GM12878 (cell line): ENCODE results near the gene DDO. TPM values are rescaled to one million over a fixed set of nuclear protein-coding genes. Genes with fewer than 3 reads are reported as not detected.

Experiments used
- ATAC-seq: fragments of 200-7000 bp; cut with Tn5 transposase; 3 replicates; pipeline ENCODE4 v1.9.1; 2020; ENCODE audit warnings: mild to moderate bottlenecking, moderate library complexity
- BruUV-seq: library from RNA; stranded (reverse); fragments of 400-500 nt; replicated peaks from 2 replicates; lab custom pipeline; 2021; lab: Mats Ljungman, UMichigan
- CTCF ChIA-PET: fragments of 300-600 bp; sonication (Branson Sonifier 250); formaldehyde crosslinking; extraction: SDS; loops from one replicate; lab custom pipeline; 2021; ENCODE audit warnings: inconsistent platforms; lab: Yijun Ruan, JAX
- POLR2A ChIA-PET: fragments of 350-600 bp; formaldehyde crosslinking; extraction: SDS; loops from one replicate; lab custom pipeline; 2021; ENCODE audit warnings: inconsistent platforms; lab: Charles Lee
- RAD21 ChIA-PET: fragments of 300-600 bp; sonication (Branson Sonifier 250); formaldehyde crosslinking; loops from one replicate; lab custom pipeline; 2023; ENCODE audit warnings: antibody characterized with exemption; ENCODE audit not compliant: unreplicated experiment; lab: Charles Lee
- SMC1A ChIA-PET: fragments of 300-600 bp; sonication (Branson Sonifier 250); formaldehyde crosslinking; loops from one replicate; lab custom pipeline; 2023; ENCODE audit not compliant: unreplicated experiment, uncharacterized antibody; lab: Charles Lee
- DNase-seq: peaks from one replicate; pipeline ENCODE4 v3.0.0-alpha.2; 2011; ENCODE audit warnings: low read depth, low spot score
- FAIRE-seq: peaks from 3 replicates; lab custom pipeline; 2011; peaks lifted over from hg19 to GRCh38; lab: Jason Lieb, UNC
- H2AFZ ChIP-seq: 2 replicates; pipeline ENCODE4 v1.6.0; 2011; ENCODE audit warnings: low read depth, low read length, control low read depth; ENCODE audit not compliant: control insufficient read depth
- H3K27ac ChIP-seq: 2 replicates; pipeline ENCODE4 v1.5.1; 2011; ENCODE audit warnings: control low read depth; ENCODE audit not compliant: control insufficient read depth, insufficient read depth
- H3K27me3 ChIP-seq, 2 experiments: replicated peaks in 1 of 2; 2 replicates each; pipeline versions ENCODE4 v1.6.0 to v1.6.1; 2011; ENCODE audit warnings: low read length in 1 of 2; ENCODE audit not compliant: control insufficient read depth in 2 of 2, insufficient read depth in 2 of 2
- H3K36me3 ChIP-seq, 2 experiments: 2 replicates each; pipeline ENCODE4 v1.5.1; 2011; ENCODE audit warnings: low read length in 1 of 2; ENCODE audit not compliant: control insufficient read depth in 2 of 2, insufficient read depth in 2 of 2
- H3K4me1 ChIP-seq: 2 replicates; pipeline ENCODE4 v1.6.1; 2011; ENCODE audit warnings: mild to moderate bottlenecking, low read length, moderate library complexity, mixed read lengths; ENCODE audit not compliant: control insufficient read depth, insufficient read depth
- H3K4me2 ChIP-seq: 2 replicates; pipeline ENCODE4 v1.6.0; 2011; ENCODE audit warnings: control low read depth; ENCODE audit not compliant: control insufficient read depth, insufficient read depth
- H3K4me3 ChIP-seq: fragments of 200-600 bp; sonication (generic); 2 replicates; pipeline ENCODE4 v1.5.1; 2016
- H3K79me2 ChIP-seq: 2 replicates; pipeline ENCODE4 v1.6.0; 2011; ENCODE audit warnings: low read length; ENCODE audit not compliant: control insufficient read depth, insufficient read depth
- H3K9ac ChIP-seq: 2 replicates; pipeline ENCODE4 v1.8.0; 2011; ENCODE audit warnings: low read length, control low read depth, mixed read lengths; ENCODE audit not compliant: control insufficient read depth, insufficient read depth
- H3K9me3 ChIP-seq: replicated peaks from 3 replicates; pipeline ENCODE4 v1.5.1; 2011; ENCODE audit warnings: mild to moderate bottlenecking, low read length; ENCODE audit not compliant: control insufficient read depth, insufficient read depth
- H4K20me1 ChIP-seq: 2 replicates; pipeline ENCODE4 v1.6.0; 2011; ENCODE audit not compliant: control insufficient read depth, insufficient read depth
- BMI1 ChIP-seq: fragments of 450-650 bp; IDR thresholded peaks from 2 replicates; pipeline ENCODE4 v1.6.1; 2016; ENCODE audit warnings: mild to moderate bottlenecking, moderate library complexity, borderline replicate concordance
- BRCA1 ChIP-seq: IDR thresholded peaks from 2 replicates; pipeline ENCODE4 v1.6.1; 2011; ENCODE audit warnings: low read depth, low read length, improper control_type of control experiment
- CREB1 ChIP-seq: IDR thresholded peaks from 2 replicates; pipeline ENCODE4 v1.6.1; 2012; ENCODE audit warnings: low read depth, mild to moderate bottlenecking, inconsistent platforms
- GATAD2B ChIP-seq: fragments of 450-650 bp; conservative IDR thresholded peaks from 2 replicates; pipeline ENCODE4 v1.6.1; 2017; ENCODE audit warnings: low read depth, mild to moderate bottlenecking, moderate library complexity
- HDGF ChIP-seq: fragments of 450-650 bp; IDR thresholded peaks from 2 replicates; pipeline ENCODE4 v1.6.1; 2016; ENCODE audit warnings: antibody characterized with exemption
- NFXL1 ChIP-seq: fragments of 450-650 bp; IDR thresholded peaks from 2 replicates; pipeline ENCODE4 v1.6.1; 2017; ENCODE audit warnings: antibody characterized with exemption, mild to moderate bottlenecking, borderline replicate concordance
- PML ChIP-seq: IDR thresholded peaks from 2 replicates; pipeline ENCODE4 v1.6.1; 2012; ENCODE audit warnings: low read length, inconsistent platforms
- POU2F2 ChIP-seq: IDR thresholded peaks from 3 replicates; pipeline ENCODE4 v1.6.1; 2011; ENCODE audit warnings: low read depth, mild to moderate bottlenecking, low read length, borderline replicate concordance
- RAD51 ChIP-seq: fragments of 450-650 bp; IDR thresholded peaks from 2 replicates; pipeline ENCODE4 v1.6.1; 2016; ENCODE audit warnings: moderate library complexity, mild to moderate bottlenecking, inconsistent platforms
- SRF ChIP-seq, 2 experiments: IDR thresholded peaks; 2 replicates each; pipeline ENCODE4 v1.6.1; 2011; ENCODE audit warnings: low read depth in 2 of 2, low read length in 2 of 2, mild to moderate bottlenecking in 1 of 2, moderate library complexity in 1 of 2
- ZNF24 ChIP-seq: fragments of 450-650 bp; IDR thresholded peaks from 2 replicates; pipeline ENCODE4 v1.6.1; 2017; ENCODE audit warnings: antibody characterized with exemption, mild to moderate bottlenecking
- ZNF384 ChIP-seq: IDR thresholded peaks from 2 replicates; pipeline ENCODE4 v1.6.1; 2012; ENCODE audit warnings: low read depth, mild to moderate bottlenecking, low read length, improper control_type of control experiment, borderline replicate concordance
- WGBS: methylation state at CpG from one replicate; pipeline ENCODE4 v1.1.6; 2016; ENCODE audit warnings: low lambda C conversion rate; ENCODE audit not compliant: insufficient replicate concordance, insufficient coverage; ENCODE audit errors: missing lambda C conversion rate; 5-methylcytosine and 5-hydroxymethylcytosine counted together
- in situ Hi-C: fragments of 300-500 bp; cut with MboI; formaldehyde crosslinking; loops from 9 replicates; pipeline ENCODE4 v1.14.3; 2018; ENCODE audit warnings: mixed read lengths
- intact Hi-C: fragments of 100-400 bp; cut with micrococcal nuclease; formaldehyde crosslinking; loops from one replicate; pipeline ENCODE4 v1.14.2; 2022; ENCODE audit not compliant: unreplicated experiment
- polyA plus RNA-seq, 11 experiments: library from polyadenylated mRNA; depleted of rRNA in 4 of 11; unstranded in 6 of 11; stranded (reverse) in 5 of 11; fragments of >200 nt; fragmentation: Nextera tagmentation in 4 of 11; fragmentation: Illumina TruSeq in 1 of 11; extraction: Ambion mirVana in 4 of 11; extraction: Trizol in 1 of 11; gene quantifications; 1 replicate in 1 of 11; 2 replicates in 10 of 11; pipeline versions ENCODE4 v1.2.1 to v1.2.3, GENCODE V29; 2011 to 2016; ENCODE audit warnings: inconsistent platforms in 2 of 11, missing spikeins in 2 of 11, low read depth in 1 of 11
- total RNA-seq, 4 experiments: library from RNA; depleted of rRNA in 3 of 4; stranded (reverse); fragments of >200 nt in 3 of 4; fragmentation: Illumina TruSeq in 1 of 4; extraction: Trizol in 1 of 4; gene quantifications; 2 replicates each; pipeline versions ENCODE4 v1.2.1 to v1.2.3, GENCODE V29; 2013 to 2021

The DDO gene
- total and polyA plus RNA-seq, 10 of the 15 experiments (the other 5 are each of a cell fraction or from before 2014, with no cell fraction given) = 0.04 to 0.14 (median 0.09) TPM; not detected in 6

DNA sequence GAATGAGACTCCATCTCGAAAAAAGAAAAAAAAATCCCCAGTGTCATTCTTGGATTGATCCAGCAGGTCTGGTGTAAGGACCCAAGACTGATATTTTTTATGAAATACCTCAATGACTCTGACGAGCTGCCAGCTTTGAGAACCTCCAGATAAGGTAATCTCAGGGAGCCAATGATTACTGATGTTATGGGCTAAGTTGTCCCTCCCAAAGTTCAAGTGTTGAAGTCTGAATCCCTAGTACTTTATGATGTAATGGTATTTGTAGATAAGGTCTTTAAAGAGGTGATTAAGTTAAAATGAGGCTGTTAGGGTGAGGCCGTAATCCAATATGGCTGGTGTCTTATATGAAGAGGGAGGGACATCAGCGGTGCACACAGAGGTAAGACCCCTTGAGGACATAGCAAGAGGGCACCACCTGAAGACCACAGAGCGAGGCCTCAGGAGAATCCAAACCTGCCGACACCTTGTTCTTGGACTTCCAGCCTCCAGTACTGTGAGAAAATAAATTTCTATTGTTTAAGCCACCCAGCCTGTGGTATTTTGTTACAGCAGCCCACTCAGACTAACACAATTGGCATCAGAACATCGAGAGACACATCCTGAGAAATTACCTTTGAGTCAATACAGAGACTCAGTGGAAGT, 19.7 kb upstream of the DDO start:
- ChIA-PET CTCF (interaction anchor here (2.3 kb wide), 1 partner anchor 14 kb away, joined by 4 read pairs; no protein-coding TSS in a partner anchor), RAD21 (no interaction called here), SMC1A (no interaction called here), POLR2A (no interaction called here)
- Histone ChIP-seq H3K9me3 (no peaks in the 10 kb centered on the region), H3K4me1 (no peaks in the 10 kb centered on the region), H3K27ac (no peak overlapping the region), H4K20me1 (no peaks in the 10 kb centered on the region), H3K4me2 (no peak overlapping the region), H3K27me3 (no peaks in the 10 kb centered on the region; a peak in 2 of 4 replicates), H3K4me3 (no peak overlapping the region), H3K36me3 (no peaks in the 10 kb centered on the region), H3K79me2 (no peaks in the 10 kb centered on the region), H3K9ac (no peak overlapping the region), H2AFZ (no peak overlapping the region)
- intact Hi-C loops (no loop called here), in situ Hi-C loops (no loop called here)
- no peak for DNase-seq
- no TSS peak for BruUV-seq
- WGBS = 30% methylated on average over 7 of the region's 7 CpGs
- no peak for TF ChIP-seq ZNF384
- TF ChIP-seq RAD51 = no peak
- TF ChIP-seq SRF (IDR thresholded peaks at IDR 0.05; ENCODE audit: low read depth in 2 of 2, low read length in 2 of 2) = no peak
- no peak for TF ChIP-seq CREB1
- no peak for TF ChIP-seq GATAD2B
- TF ChIP-seq ZNF24 = no peak
- no peak for TF ChIP-seq NFXL1
- ATAC-seq = no peak
- FAIRE-seq = peak; percentile 57

DNA sequence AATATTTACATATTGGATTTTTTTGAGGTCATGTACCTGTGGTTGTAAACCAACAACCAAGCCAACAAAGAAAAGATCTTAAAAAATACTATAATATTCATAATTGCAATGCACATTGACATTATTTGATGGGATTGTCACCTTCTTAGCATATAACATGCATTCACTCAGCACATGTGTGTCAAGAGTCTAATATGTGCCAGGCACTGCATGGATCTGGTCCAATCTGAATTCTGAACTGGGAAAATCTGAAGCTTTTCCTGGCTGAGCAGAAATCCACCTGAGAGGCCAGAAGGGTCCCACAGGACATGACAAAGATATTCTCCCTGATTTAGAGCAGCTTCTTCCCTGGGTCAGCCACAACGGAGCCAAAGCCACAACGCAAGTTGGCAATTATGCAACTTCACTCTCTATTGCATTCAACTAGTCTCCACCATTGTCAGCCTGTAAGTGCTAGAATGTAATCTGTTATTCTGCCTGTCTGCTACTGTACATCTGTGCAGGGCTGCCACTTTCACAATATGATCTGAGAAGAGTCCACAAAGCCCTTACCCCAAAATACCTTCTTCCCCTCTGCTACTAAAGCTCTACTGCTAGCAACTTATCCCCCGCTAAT, 17.0 kb upstream of the DDO start:
- no peaks in the 10 kb centered on the region for H3K4me1 ChIP-seq
- DNase-seq = no peak
- intact Hi-C loops (no loop called here), in situ Hi-C loops (no loop called here)
- BruUV-seq = no TSS peak
- H3K9me3 ChIP-seq = no peaks in the 10 kb centered on the region
- ChIA-PET CTCF (no interaction called here), POLR2A (no interaction called here), RAD21 (no interaction called here), SMC1A (no interaction called here)
- no peaks in the 10 kb centered on the region for H3K36me3 ChIP-seq
- H3K9ac ChIP-seq = no peak overlapping the region
- no peaks in the 10 kb centered on the region for H3K79me2 ChIP-seq
- ATAC-seq = no peak
- no peak overlapping the region for H3K4me3 ChIP-seq
- no peaks in the 10 kb centered on the region; a peak in 2 of 4 replicates for H3K27me3 ChIP-seq
- FAIRE-seq = no peak
- no peak for TF ChIP-seq BMI1
- no peak for TF ChIP-seq PML
- no peak for TF ChIP-seq HDGF
- TF ChIP-seq BRCA1 = no peak
- no peak for TF ChIP-seq POU2F2
- H2AFZ ChIP-seq = no peak overlapping the region
- no peak overlapping the region for H3K27ac ChIP-seq
- WGBS = 61% methylated on average over 3 of the region's 3 CpGs
- no peaks in the 10 kb centered on the region for H4K20me1 ChIP-seq
- H3K4me2 ChIP-seq = no peak overlapping the region
